ENCODE measurements around the gene CSNK1G3. TPM values are rescaled to one million over a fixed set of nuclear protein-coding genes. Genes with fewer than 3 reads are reported as not detected.

The CSNK1G3 gene
- total RNA-seq, 2 donors from 2014 or later, result 18.4 to 50.2 TPM

- ATAC-seq (ENCODE audit: insufficient number of reproducible peaks, low FRiP score, low read depth) (no peak), DNase-seq (ENCODE audit: low spot score) (no peak)
- Histone ChIP-seq H3K4me1 (ENCODE audit: control insufficient read depth in 1 of 2, low read depth in 2 of 2) (peaks cover 16 to 23% of the 10 kb centered on the region in 2 donors), H3K27me3 (replicated peaks; ENCODE audit: insufficient read depth) (no peaks in the 10 kb centered on the region), H3K9me3 (no peaks in the 10 kb centered on the region), H3K36me3 (no peaks in the 10 kb centered on the region), H3K27ac (no peak overlapping the region), H3K4me3 (no peak overlapping the region)
- TF ChIP-seq CTCF (IDR thresholded peaks at IDR 0.05), result no peak
These were observed 8.8 kb downstream of the CSNK1G3 start for GRCh38 chr5:123520677-123521247.

- H3K36me3 ChIP-seq, result no peaks in the 10 kb centered on the region
- no peak overlapping the region for H3K4me3 ChIP-seq
- TF ChIP-seq CTCF (IDR thresholded peaks at IDR 0.05), result no peak
- peaks cover 28 to 31% of the 10 kb centered on the region in 2 donors for H3K4me1 ChIP-seq (ENCODE audit: control insufficient read depth in 1 of 2, low read depth in 2 of 2)
- H3K9me3 ChIP-seq, result no peaks in the 10 kb centered on the region
- H3K27me3 ChIP-seq (replicated peaks; ENCODE audit: insufficient read depth), result no peaks in the 10 kb centered on the region
- DNase-seq (ENCODE audit: low spot score) (no peak), ATAC-seq (ENCODE audit: insufficient number of reproducible peaks, low FRiP score, low read depth) (no peak)
- no peak overlapping the region for H3K27ac ChIP-seq
These were observed 12.2 kb downstream of the CSNK1G3 start for GRCh38 chr5:123524146-123524545.

GRCh38 chr5:123527190-123527589 is 15.2 kb downstream of the CSNK1G3 start:
- DNase-seq (ENCODE audit: low spot score) (no peak), ATAC-seq (ENCODE audit: insufficient number of reproducible peaks, low FRiP score, low read depth) (no peak)
- Histone ChIP-seq H3K9me3 (no peaks in the 10 kb centered on the region), H3K36me3 (no peaks in the 10 kb centered on the region), H3K4me1 (ENCODE audit: control insufficient read depth in 1 of 2, low read depth in 2 of 2) (peaks cover 28 to 30% of the 10 kb centered on the region in 2 donors), H3K4me3 (no peak overlapping the region), H3K27ac (no peak overlapping the region), H3K27me3 (replicated peaks; ENCODE audit: insufficient read depth) (no peaks in the 10 kb centered on the region)
- TF ChIP-seq CTCF (IDR thresholded peaks at IDR 0.05), result no peak

GRCh38 chr5:123528065-123528464 is 16.1 kb downstream of the CSNK1G3 start:
- H3K9me3 ChIP-seq, result no peaks in the 10 kb centered on the region
- H3K4me1 ChIP-seq (ENCODE audit: control insufficient read depth in 1 of 2, low read depth in 2 of 2), result peaks cover 28 to 30% of the 10 kb centered on the region in 2 donors
- no peak overlapping the region for H3K4me3 ChIP-seq
- H3K36me3 ChIP-seq, result no peaks in the 10 kb centered on the region
- no peak for DNase-seq (ENCODE audit: low spot score)
- no peak for ATAC-seq (ENCODE audit: insufficient number of reproducible peaks, low FRiP score, low read depth)
- no peak overlapping the region for H3K27ac ChIP-seq
- TF ChIP-seq CTCF (IDR thresholded peaks at IDR 0.05), result no peak
- no peaks in the 10 kb centered on the region for H3K27me3 ChIP-seq (replicated peaks; ENCODE audit: insufficient read depth)

DNA sequence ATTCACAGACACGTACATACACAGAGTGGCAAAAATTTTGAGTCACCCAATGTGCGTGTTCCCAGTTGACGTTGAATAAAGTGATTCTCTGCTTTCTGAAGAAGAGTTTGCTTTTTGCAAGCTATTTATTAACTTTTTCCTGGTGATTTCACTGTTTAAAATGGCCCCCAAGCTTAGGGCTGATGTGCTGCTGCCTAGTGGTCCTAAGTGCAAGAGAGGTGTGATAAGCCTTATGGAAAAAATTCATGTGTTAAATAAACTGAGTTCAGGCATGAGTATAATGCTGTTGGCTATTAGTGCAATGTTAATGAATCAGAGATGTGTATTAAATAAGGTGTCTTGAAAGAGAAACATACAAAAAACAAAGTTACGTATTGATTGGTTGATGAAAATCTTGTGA is 16.9 kb downstream of the CSNK1G3 start:
- no peaks in the 10 kb centered on the region for H3K36me3 ChIP-seq
- TF ChIP-seq CTCF (IDR thresholded peaks at IDR 0.05), result no peak
- H3K27ac ChIP-seq, result no peak overlapping the region
- peaks cover 28 to 31% of the 10 kb centered on the region in 2 donors for H3K4me1 ChIP-seq (ENCODE audit: control insufficient read depth in 1 of 2, low read depth in 2 of 2)
- no peaks in the 10 kb centered on the region for H3K9me3 ChIP-seq
- DNase-seq (ENCODE audit: low spot score) (no peak), ATAC-seq (ENCODE audit: insufficient number of reproducible peaks, low FRiP score, low read depth) (no peak)
- H3K4me3 ChIP-seq, result no peak overlapping the region
- no peaks in the 10 kb centered on the region for H3K27me3 ChIP-seq (replicated peaks; ENCODE audit: insufficient read depth)
